Subcutaneous abdominal adipose tissue (tissue), 5 donors: ENCODE results near the gene NRXN2.

Source experiments
- H3K27ac ChIP-seq: one replicate; pipeline ENCODE4 v1.7.0; 2013; ENCODE audit warnings: low read depth, mild to moderate bottlenecking, inconsistent platforms, low read length, moderate library complexity
- H3K27me3 ChIP-seq, 5 donors: one replicate each; pipeline ENCODE4 v1.7.0; 2013; ENCODE audit warnings: low read length in 5 of 5, inconsistent platforms in 1 of 5; ENCODE audit not compliant: control insufficient read depth in 5 of 5, insufficient read depth in 4 of 5
- H3K36me3 ChIP-seq, 5 donors: one replicate each; pipeline ENCODE4 v1.7.0; 2013; ENCODE audit warnings: low read length in 5 of 5; ENCODE audit not compliant: control insufficient read depth in 5 of 5, insufficient read depth in 5 of 5
- H3K4me1 ChIP-seq, 5 donors: one replicate each; pipeline ENCODE4 v1.7.0; 2013; ENCODE audit warnings: low read length in 5 of 5, mild to moderate bottlenecking in 3 of 5, moderate library complexity in 1 of 5; ENCODE audit not compliant: control insufficient read depth in 5 of 5, insufficient read depth in 5 of 5
- H3K4me3 ChIP-seq, 5 donors: one replicate each; pipeline ENCODE4 v1.7.0; 2013; ENCODE audit warnings: low read length in 5 of 5, low read depth in 1 of 5
- H3K9ac ChIP-seq, 5 donors: one replicate each; pipeline ENCODE4 v1.7.0; 2013; ENCODE audit warnings: low read length in 5 of 5, mild to moderate bottlenecking in 4 of 5, moderate library complexity in 3 of 5
- H3K9me3 ChIP-seq, 5 donors: one replicate each; pipeline ENCODE4 v1.7.0; 2013; ENCODE audit warnings: low read length in 5 of 5; ENCODE audit not compliant: control insufficient read depth in 5 of 5
- donor health status: healthy.
- donor health status: healthy.
- donor health status: healthy.
- donor health status: healthy.
- donor health status: healthy.

NRXN2 gene

GRCh38 chr11:64677441-64678023 is 45.5 kb downstream of the NRXN2 start:
- no peak overlapping the region for H3K9ac ChIP-seq
- peaks cover 6 to 20% (median 13%) of the 10 kb centered on the region in 5 donors for H3K4me1 ChIP-seq
- H3K36me3 ChIP-seq = no peaks in the 10 kb centered on the region
- H3K4me3 ChIP-seq = no peak overlapping the region
- peaks cover 0 to 4% (median 0%) of the 10 kb centered on the region in 5 donors for H3K27me3 ChIP-seq
- H3K9me3 ChIP-seq = no peaks in the 10 kb centered on the region
- no peak overlapping the region for H3K27ac ChIP-seq

GRCh38 chr11:64676261-64676615 is 46.8 kb downstream of the NRXN2 start:
- Histone ChIP-seq H3K9me3 (no peaks in the 10 kb centered on the region), H3K4me1 (peaks cover 3 to 30% (median 13%) of the 10 kb centered on the region in 5 donors), H3K36me3 (no peaks in the 10 kb centered on the region), H3K27ac (no peak overlapping the region), H3K9ac (no peak overlapping the region), H3K4me3 (no peak overlapping the region), H3K27me3 (peaks cover 0 to 7% (median 0%) of the 10 kb centered on the region in 5 donors)

- Histone ChIP-seq H3K9ac (no peak overlapping the region), H3K4me1 (peaks cover 3 to 36% (median 18%) of the 10 kb centered on the region in 5 donors), H3K9me3 (no peaks in the 10 kb centered on the region), H3K36me3 (no peaks in the 10 kb centered on the region), H3K27me3 (peaks cover 0 to 7% (median 0%) of the 10 kb centered on the region in 5 donors), H3K27ac (no peak overlapping the region), H3K4me3 (peak overlapping the region in 1 of 5 donors; percentile 1)
These were observed 47.3 kb downstream of the NRXN2 start for GRCh38 chr11:64675450-64676260.

GRCh38 chr11:64674774-64675173 is 48.2 kb downstream of the NRXN2 start:
- Histone ChIP-seq H3K36me3 (no peaks in the 10 kb centered on the region), H3K4me1 (peaks cover 3 to 45% (median 27%) of the 10 kb centered on the region in 5 donors), H3K27ac (no peak overlapping the region), H3K4me3 (peak overlapping the region in 1 of 5 donors; percentile 1), H3K9me3 (no peaks in the 10 kb centered on the region), H3K9ac (no peak overlapping the region), H3K27me3 (peaks cover 0 to 7% (median 0%) of the 10 kb centered on the region in 5 donors)

GRCh38 chr11:64673279-64673678 is 49.7 kb downstream of the NRXN2 start:
- H3K27me3 ChIP-seq = peaks cover 0 to 7% (median 1%) of the 10 kb centered on the region in 5 donors
- H3K36me3 ChIP-seq = no peaks in the 10 kb centered on the region
- peaks cover 3 to 50% (median 35%) of the 10 kb centered on the region in 5 donors for H3K4me1 ChIP-seq

GRCh38 chr11:64672875-64673274 is 50.1 kb downstream of the NRXN2 start:
- Histone ChIP-seq H3K27me3 (peaks cover 0 to 7% (median 3%) of the 10 kb centered on the region in 5 donors), H3K36me3 (no peaks in the 10 kb centered on the region), H3K4me1 (peaks cover 3 to 50% (median 35%) of the 10 kb centered on the region in 5 donors), H3K9ac (no peak overlapping the region), H3K4me3 (no peak overlapping the region), H3K27ac (no peak overlapping the region), H3K9me3 (no peaks in the 10 kb centered on the region)

More at GRCh38 chr11:64673279-64673678, 49.7 kb downstream of the NRXN2 start:
- no peaks in the 10 kb centered on the region for H3K9me3 ChIP-seq
- H3K4me3 ChIP-seq = no peak overlapping the region
- H3K27ac ChIP-seq = no peak overlapping the region
- H3K9ac ChIP-seq = no peak overlapping the region

GRCh38 chr11:64670975-64671374 is 52.0 kb downstream of the NRXN2 start:
- H3K4me3 ChIP-seq = peak overlapping the region in 1 of 5 donors; percentile 17
- peaks cover 0 to 5% (median 3%) of the 10 kb centered on the region in 5 donors for H3K27me3 ChIP-seq
- H3K27ac ChIP-seq = no peak overlapping the region
- no peaks in the 10 kb centered on the region for H3K36me3 ChIP-seq
- no peaks in the 10 kb centered on the region for H3K9me3 ChIP-seq
- H3K9ac ChIP-seq = no peak overlapping the region
- H3K4me1 ChIP-seq = peaks cover 3 to 45% (median 35%) of the 10 kb centered on the region in 5 donors

GRCh38 chr11:64667154-64667745 is 55.7 kb downstream of the NRXN2 start:
- H3K27ac ChIP-seq = no peak overlapping the region
- no peaks in the 10 kb centered on the region for H3K9me3 ChIP-seq
- no peak overlapping the region for H3K4me3 ChIP-seq
- no peaks in the 10 kb centered on the region for H3K36me3 ChIP-seq
- no peak overlapping the region for H3K9ac ChIP-seq
- peaks cover 0 to 3% (median 3%) of the 10 kb centered on the region in 5 donors for H3K27me3 ChIP-seq
- peaks cover 2 to 28% (median 24%) of the 10 kb centered on the region in 5 donors for H3K4me1 ChIP-seq

- Histone ChIP-seq H3K4me3 (no peak overlapping the region), H3K36me3 (no peaks in the 10 kb centered on the region), H3K27ac (no peak overlapping the region), H3K4me1 (peaks cover 6 to 31% (median 26%) of the 10 kb centered on the region in 5 donors), H3K9ac (no peak overlapping the region), H3K27me3 (peaks cover 0 to 3% (median 0%) of the 10 kb centered on the region in 5 donors), H3K9me3 (no peaks in the 10 kb centered on the region)
These were observed 57.6 kb downstream of the NRXN2 start for GRCh38 chr11:64665411-64665821.
